Lower leg skin (tissue), 4 donors: ENCODE results near the gene LINGO3. TPM values are rescaled to one million over a fixed set of nuclear protein-coding genes. Genes with fewer than 3 reads are reported as not detected.

Experiments used
- DNase-seq, 2 donors: peaks; one replicate each; pipeline ENCODE4 v3.0.0-alpha.2; 2019; ENCODE audit warnings: low spot score in 2 of 2
- H3K4me3 ChIP-seq: fragments of 200-600 bp; sonication (generic); 2 replicates; pipeline ENCODE4 v1.5.1; 2017; ENCODE audit warnings: mild to moderate bottlenecking, low read depth; ENCODE audit not compliant: poor library complexity, severe bottlenecking
- POLR2A ChIP-seq, 2 donors: fragments of 450-650 bp; IDR thresholded peaks; one replicate each; pipeline ENCODE4 v1.6.1; 2016 to 2017; ENCODE audit warnings: antibody characterized with exemption in 2 of 2, mild to moderate bottlenecking in 1 of 2, moderate library complexity in 1 of 2
- WGBS, 2 donors: methylation state at CpG; one replicate each; pipeline ENCODE4 v1.1.5; 2018; 5-methylcytosine and 5-hydroxymethylcytosine counted together
- intact Hi-C: fragments of 100-400 bp; cut with DNase I; formaldehyde crosslinking; loops from one replicate; pipeline ENCODE4 v1.15.0; 2023; ENCODE audit warnings: low total_unique reads
- total RNA-seq, 4 donors: library from RNA; depleted of rRNA; stranded (reverse); fragments of >200 nt; gene quantifications; one replicate each; pipeline ENCODE4 v1.1.0, GENCODE V29; 2016
- TF ChIP-seq, protein P1 (sequence below), 3 donors: fragments of 450-650 bp; IDR thresholded peaks; one replicate each; pipeline ENCODE4 v1.5.1; 2016; ENCODE audit warnings: antibody characterized with exemption in 3 of 3, mild to moderate bottlenecking in 3 of 3, moderate library complexity in 2 of 3

The LINGO3 gene
- total RNA-seq, 4 donors from 2014 or later, result 0.26 TPM; not detected in 3

DNA sequence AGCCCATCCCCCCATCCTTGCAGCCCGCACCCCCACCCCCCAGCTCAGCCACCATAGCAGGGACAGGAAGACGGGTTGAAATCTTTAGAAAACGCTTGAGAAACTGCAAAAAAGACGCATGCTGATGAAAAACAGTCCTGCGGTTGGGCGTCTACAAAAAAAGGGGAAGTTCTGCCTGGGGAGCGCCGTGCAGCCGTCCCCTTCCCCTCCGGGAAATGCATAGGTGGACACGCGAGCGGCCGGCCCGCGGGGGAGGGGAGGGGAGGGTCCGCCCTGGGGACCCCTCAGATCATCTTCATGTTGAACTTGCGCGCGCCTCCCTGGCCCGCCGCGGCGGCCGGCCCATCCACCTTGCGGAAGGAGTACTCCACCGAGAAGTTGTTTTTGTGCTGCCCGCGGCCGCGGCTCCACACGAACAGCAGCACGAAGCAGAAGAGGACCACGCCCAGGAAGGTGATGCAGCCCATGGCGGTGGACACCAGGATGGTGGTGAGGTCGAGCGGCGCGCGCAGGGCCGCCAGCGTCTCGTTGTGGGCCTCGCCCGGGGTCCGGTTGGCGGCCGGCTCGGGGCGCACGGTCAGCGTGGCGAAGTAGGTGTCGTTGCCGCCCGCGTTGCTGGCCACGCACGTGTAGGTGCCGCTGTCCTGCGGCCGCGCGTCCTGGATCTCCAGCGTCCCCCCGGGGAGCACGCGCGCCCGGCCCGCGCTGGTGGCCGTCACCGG, 18.1 kb downstream of the LINGO3 start:
- intact Hi-C loops, result no loop called here
- TF ChIP-seq POLR2A (IDR thresholded peaks at IDR 0.05), result no peak
- TF ChIP-seq, protein P1, sequence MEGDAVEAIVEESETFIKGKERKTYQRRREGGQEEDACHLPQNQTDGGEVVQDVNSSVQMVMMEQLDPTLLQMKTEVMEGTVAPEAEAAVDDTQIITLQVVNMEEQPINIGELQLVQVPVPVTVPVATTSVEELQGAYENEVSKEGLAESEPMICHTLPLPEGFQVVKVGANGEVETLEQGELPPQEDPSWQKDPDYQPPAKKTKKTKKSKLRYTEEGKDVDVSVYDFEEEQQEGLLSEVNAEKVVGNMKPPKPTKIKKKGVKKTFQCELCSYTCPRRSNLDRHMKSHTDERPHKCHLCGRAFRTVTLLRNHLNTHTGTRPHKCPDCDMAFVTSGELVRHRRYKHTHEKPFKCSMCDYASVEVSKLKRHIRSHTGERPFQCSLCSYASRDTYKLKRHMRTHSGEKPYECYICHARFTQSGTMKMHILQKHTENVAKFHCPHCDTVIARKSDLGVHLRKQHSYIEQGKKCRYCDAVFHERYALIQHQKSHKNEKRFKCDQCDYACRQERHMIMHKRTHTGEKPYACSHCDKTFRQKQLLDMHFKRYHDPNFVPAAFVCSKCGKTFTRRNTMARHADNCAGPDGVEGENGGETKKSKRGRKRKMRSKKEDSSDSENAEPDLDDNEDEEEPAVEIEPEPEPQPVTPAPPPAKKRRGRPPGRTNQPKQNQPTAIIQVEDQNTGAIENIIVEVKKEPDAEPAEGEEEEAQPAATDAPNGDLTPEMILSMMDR (IDR thresholded peaks at IDR 0.05), result no peak
- no peak for DNase-seq
- H3K4me3 ChIP-seq, result peak overlapping the region; percentile 22
- WGBS, 2 donors, result 1 to 4% methylated on average over 18 to 57 of the region's 74 CpGs

DNA sequence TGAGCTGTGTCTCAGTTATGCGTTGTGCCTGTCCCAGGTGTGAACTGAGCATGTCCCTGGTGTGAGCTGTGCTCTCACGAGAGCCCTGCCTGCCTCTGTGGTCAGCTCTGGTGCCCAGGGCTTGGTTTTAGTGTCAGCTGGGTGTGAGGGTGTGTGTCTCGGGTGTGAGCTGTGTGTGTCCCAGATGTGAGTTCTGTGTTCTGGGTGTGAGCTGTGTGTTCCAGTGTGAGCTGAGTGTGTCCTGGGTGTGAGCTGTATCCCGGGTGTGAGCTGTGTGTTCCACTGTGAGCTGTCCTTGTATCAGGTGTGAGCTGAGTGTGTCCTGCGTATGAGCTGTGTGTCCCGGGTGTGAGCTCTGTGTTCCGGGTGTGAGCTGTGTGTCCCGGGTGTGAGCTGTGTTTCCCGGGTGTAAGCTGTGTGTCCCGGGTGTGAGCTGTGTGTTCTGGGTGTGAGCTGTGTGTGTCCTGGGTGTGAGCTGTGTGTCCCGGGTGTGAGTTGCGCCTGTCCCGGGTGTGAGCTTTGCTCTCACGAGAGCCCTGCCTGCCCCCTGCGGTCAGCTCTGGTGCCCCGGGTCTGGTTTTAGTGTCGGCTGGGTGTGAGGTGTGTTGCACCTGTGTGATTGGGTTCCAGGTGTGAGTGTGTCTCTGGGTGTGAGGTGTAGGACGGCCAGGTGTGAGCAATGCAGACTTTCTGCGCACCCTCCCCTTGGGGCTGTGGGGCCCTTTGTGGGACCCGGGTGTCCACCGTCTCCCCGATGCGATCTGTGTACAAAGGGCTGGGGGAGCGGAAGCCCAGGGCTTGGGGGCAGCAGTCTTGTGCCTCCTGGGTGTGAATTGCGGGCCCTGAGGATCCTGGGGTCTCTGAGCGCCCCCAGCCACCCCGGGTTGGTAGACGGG, 18.9 kb downstream of the LINGO3 start:
- TF ChIP-seq, protein P1 (IDR thresholded peaks at IDR 0.05), result no peak
- no peak for TF ChIP-seq POLR2A (IDR thresholded peaks at IDR 0.05)
- WGBS, 2 donors, result 55 to 66% methylated on average over 19 to 24 of the region's 28 CpGs
- no peak for DNase-seq
- intact Hi-C loops, result no loop called here
- H3K4me3 ChIP-seq, result no peak overlapping the region

DNA sequence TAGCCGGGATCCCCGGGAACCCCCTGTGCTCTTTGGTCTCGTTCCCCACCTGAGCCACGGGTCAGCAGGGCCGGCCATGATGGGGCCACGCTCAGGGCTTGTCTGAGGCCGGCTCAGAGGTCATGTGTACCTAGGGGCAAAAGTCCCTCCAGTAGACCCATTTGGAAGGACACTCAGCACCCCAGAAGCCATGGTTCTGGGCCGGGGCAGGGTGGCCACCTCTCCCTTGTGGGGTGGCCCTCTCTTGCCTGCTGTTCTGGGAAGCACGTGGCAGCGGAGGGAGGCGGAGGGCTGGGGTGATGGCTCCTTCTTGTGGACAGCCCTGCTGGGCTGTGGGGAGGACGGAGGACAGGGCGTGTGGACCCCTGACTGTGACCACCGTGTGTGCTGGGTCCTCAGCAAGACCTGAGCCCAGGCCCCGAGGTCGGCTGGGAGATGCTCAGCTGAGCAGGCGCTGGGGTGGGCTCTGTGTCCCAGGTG, 19.6 kb downstream of the LINGO3 start:
- 84 to 90% methylated on average over 11 to 16 of the region's 17 CpGs for WGBS, 2 donors
- no peak overlapping the region for H3K4me3 ChIP-seq
- DNase-seq, result no peak
- intact Hi-C loops, result no loop called here
- TF ChIP-seq, protein P1 (IDR thresholded peaks at IDR 0.05), result no peak
- no peak for TF ChIP-seq POLR2A (IDR thresholded peaks at IDR 0.05)

DNA sequence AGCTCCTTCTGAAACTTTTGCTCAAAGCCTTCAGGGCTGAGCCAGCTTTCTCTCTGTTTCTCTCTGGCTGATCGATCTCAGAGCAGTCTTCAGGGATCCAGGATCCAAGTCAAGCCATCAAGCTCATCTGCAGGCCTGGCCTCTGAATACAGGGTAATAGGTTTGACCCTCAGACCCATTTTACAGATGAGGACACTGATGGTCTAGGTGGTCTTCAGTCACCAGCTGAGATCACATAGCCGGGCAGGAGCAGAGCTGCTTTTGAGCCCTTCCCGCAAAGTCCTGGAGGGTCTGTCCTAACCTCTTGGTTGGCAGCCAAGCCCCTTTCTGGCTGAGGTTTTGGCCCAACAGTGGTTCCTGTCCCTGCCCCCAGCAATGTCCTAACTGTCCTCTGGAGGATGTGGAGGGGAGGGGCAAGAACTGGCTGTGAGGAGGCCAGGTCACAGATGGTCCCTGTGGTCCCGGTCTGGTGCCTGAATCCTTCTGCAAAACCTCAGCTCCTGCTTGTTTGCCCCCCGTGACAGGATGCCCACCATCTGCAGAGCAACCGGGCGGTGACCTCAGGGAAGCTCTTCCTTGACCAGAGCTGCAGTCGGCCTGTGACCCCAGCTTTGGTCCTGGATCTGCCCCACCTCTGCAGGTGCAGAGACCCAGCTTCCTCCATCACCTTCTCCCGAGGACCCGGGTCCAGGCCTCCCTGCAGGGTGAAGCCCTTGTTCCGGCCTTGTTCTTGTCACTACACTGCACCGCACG, 20.2 kb downstream of the LINGO3 start:
- WGBS, 2 donors, result 76 to 80% methylated on average over 10 to 13 of the region's 13 CpGs

More for the DNA sequence above, 20.2 kb downstream of the LINGO3 start:
- no peak for DNase-seq
- TF ChIP-seq POLR2A (IDR thresholded peaks at IDR 0.05), result no peak
- TF ChIP-seq, protein P1 (IDR thresholded peaks at IDR 0.05), result no peak
- intact Hi-C loops, result no loop called here
- no peak overlapping the region for H3K4me3 ChIP-seq
